ENCODE data around the gene F3.
A peak's percentile ranks its signal among the peaks of the same experiment; 100 is the strongest.
"Not testable (repeated sequence)": the region's sequence is repeated elsewhere in the genome, so short reads cannot be mapped to it uniquely, and the experiment has no call there.

Gene F3

DNA sequence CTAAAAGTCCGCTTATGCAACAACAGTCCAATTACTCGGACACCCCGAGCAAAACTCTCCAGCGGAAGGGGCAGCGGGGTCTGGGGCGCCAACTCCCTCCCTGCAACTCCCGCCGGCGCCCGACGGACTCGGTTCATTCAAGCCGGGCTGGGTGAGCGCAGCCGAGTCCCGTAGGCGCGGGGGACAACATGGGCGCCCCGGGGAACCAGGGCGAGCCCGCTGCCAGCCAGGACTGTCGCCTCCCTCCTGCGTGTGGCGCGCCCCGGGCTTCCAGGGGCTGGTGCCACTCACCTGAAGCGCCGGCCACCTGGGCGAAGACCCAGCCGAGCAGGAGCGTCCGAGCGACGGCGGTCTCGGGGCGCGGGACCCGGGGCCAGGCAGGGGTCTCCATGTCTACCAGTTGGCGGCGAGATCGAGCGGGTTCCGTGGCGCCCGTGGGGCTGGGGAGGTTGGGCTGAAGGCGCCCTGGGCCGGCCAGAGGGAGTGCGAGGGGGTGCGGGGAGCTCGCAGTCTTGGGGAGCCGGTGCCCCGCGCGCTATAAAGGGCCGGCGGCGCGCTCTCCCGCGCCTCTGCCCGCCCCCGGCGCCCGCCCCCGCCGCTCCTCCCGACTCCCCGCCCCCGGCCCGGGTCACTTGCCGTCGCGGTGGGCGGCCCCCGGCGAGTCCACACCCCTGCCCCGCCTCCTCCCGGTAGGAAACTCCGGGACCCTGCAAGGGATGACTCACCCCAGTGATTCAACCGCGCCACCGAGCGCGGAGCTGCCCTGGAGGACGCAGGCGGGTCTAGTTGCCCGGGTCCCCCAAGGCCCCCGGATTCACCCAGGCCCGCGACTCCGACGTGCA lies at the start of gene F3:
Gene F3, minus strand, starts transcription at position 514 of the 842 bp plus-strand sequence. Its CDS starts 123 bp downstream, at position 391.
- DNase-seq, result peak; percentile 60 to 71

GRCh38 chr1:94590203-94591137 lies 48.9 kb upstream of the F3 start:
- DNase-seq, result no peak

DNA sequence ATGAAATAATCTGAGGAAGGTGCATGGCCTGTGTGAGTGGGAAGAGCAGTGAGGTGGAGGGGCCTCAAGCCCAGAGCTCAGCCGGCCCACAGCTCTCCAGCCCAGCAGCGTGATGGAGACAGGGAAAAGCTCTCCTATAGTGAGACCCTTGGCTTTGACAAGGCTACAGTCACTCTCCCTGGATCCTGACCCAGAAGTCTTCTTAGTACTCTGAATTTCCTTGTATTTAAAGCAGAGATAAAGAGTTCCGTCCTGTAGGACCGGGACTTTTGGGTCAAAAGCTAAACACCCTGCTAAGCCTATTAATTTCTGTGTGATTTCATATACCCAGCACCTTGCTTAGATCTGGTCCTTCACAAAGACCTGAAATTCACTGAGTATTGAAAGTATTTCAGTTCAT lies 48.2 kb upstream of the F3 start:
- no peak for DNase-seq

- no peak for DNase-seq
Measured at GRCh38 chr1:94582565-94582964, 41.0 kb upstream of the F3 start.

DNA sequence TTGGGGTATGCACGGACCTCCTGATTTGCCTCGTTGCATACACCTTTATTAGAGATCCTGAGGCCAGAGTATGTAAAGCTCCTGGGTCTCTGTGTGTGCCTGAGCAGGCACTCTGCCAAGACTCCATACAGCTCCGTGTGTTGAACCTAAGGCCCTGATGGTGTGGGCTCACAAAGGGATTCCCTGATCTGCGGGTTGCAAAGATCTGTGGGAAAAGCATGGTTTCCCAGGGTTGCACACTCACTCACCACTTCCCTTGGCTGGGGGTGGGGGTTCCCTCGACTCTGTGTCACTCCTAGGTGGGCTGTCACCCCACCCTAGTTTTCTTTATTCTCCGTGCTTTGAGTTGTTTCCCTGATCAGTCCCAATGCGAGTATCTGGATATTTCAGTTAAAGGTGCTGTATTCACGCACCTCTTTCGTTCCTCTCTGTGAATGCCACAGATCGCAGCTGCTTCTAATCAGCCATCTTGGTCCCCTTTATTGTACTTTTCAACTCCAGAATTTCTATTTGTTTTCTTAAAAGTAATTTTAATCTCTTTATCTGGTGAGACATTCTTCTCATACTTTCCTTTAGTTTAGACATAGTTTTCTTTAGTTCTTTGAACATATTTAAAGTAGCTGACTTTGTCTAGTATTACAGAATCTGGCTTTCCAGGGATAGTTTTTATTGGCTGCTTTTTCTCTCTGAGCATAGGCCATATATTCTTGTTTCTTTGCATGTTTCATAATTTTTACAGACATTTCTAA lies 39.0 kb upstream of the F3 start:
- no peak for DNase-seq

GRCh38 chr1:94579876-94580294 lies 38.3 kb upstream of the F3 start:
- no peak for DNase-seq

DNA sequence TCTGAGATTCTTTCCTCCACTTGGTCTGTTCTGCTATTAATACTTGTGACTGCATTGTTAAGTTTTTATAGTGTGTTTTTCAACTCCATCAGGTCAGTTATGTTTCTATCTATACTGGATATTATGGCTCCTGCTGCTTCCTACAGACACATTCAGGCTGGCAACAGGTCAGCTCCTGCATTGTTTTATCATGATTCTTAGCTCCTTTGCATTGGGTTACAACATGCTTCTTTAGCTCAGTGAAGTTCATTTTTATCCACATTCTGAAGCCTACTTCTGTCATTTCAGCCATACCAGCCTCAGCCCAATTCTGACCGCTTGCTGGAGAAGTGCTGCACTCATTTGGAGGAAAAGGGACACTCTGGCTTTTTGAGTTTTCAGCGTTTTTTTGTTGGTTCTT lies 37.3 kb upstream of the F3 start:
- no peak for DNase-seq

DNA sequence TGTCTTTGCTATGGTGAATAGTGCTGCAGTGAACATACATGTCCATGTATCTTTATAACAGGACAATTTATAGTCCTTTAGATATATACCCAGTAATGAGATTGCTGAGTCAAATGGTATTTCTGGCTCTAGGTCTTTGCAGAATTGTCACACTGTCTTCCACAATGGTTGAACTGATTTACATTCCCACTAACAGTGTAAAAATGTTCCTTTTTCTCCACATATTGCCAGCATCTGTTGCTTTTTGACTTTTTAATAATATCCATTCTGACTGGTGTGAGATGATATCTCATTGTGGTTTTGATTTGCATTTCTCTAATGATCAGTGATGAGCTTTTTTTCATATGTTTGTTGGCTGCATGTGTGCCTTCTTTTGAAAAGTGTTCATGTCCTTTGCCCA lies 32.4 kb upstream of the F3 start:
- not testable (repeated sequence) for DNase-seq

GRCh38 chr1:94572780-94573179 lies 31.2 kb upstream of the F3 start:
- no peak for DNase-seq

DNA sequence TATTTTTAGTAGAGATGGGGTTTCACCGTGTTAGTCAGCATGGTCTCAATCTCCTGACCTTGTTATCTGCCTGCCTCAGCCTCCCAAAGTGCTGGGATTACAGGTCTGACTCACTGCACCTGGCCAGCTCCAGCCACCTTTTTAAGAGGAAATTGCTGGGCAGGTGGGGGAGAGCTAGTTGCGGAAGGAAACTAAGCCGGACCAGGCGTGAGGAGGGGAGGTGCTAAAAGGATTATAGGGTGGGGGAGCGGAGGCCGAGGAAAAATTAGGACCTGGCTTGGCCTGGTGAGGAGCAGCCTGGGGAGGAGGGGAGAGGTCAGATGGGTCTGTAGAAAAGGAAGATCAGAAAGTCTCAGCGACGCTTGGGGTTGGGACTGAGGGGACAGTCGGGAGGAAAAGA lies 29.4 kb upstream of the F3 start:
- not testable (repeated sequence) for DNase-seq

- not testable (repeated sequence) for DNase-seq
Measured at GRCh38 chr1:94568806-94569205, 27.2 kb upstream of the F3 start.

GRCh38 chr1:94567975-94568607 lies 26.5 kb upstream of the F3 start:
- not testable (repeated sequence) for DNase-seq

DNA sequence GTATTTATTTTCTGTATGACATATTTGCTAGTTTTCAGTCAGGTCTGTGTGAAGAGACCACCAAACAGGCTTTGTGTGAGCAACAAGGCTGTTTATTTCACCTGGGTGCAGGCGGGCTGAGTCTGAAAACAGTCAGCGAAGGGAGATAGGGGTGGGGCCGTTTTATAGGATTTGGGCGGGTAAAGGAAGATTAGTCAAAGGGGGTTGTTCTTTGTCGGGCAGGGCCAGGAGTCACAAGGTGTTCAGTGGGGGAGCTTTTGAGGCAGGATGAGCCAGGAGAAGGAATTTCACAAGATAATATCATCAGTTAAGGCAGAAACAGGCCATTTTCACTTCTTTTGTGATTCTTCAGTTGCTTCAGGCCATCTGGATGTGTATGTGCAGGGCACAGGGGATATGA lies 24.9 kb upstream of the F3 start:
- DNase-seq, result not testable (repeated sequence)

DNA sequence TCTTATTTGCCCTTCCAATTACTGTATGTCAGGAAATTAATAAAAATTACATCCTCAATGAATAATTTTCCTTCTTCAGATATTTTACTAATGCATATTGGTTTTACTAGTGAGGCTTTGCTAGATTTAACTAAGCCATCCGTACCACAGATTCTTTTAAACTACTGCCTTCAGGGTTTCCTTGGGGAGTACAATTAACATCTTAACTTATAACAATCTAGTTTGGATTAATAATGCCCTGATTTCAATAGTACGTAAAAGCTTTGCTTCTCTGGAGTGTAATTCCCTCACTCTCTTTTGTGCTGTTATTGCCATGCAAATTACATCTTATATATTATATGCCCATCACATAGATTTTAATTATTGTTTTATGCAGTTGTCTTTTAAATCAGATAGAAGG lies 24.3 kb upstream of the F3 start:
- no peak for DNase-seq

DNA sequence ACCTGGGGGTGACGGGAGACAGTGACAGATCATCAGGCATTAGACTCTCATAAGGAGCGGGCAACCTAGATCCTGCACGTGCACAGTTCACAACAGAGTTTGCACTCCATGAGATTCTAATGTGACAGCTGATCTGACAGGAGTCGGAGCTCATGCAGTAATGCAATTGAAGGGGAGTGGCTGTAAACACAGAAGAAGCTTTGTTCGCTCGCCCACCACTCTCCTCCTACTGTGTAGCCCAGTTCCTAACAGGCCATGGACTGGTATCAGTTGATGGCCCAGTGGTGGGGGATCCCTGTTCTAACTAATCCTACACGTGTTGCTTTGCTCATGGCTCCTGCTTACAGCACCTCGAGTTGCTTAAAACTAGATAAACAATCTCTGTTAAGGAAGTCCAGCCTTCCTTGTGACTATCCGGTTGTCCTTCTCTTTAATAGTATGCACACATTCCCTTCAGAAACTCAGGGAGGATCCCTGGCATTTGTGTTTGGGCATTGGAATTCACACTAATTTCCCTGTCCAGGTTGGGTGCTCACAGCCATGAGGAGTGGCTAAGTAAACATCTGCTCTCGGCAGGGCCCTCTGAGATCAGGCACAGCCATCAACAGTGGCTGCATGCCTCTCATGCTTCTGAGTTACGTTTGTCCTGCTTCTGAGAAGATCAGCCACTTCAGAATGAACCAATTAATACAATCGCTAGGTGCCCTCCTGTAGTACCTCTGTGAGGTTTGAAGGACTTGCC lies 21.1 kb upstream of the F3 start:
- no peak for DNase-seq

DNA sequence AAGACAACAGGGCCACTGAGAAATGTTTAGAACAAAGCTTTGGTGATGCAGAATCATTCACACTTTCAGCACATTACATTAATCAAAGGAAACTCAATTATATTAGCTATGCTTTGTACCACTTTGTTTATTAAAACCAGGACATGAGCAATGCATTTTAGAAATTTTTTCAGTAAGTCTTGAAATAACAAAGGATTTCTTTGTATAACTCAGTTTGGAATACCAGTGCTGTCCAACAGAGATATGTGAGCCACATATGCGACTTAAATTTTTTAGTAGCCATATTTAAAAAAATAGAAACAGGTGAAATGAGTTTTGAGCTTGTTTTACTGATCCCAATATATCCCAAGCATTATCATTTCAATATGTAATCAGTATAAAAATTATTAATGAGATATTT lies 18.8 kb upstream of the F3 start:
- no peak for DNase-seq

DNA sequence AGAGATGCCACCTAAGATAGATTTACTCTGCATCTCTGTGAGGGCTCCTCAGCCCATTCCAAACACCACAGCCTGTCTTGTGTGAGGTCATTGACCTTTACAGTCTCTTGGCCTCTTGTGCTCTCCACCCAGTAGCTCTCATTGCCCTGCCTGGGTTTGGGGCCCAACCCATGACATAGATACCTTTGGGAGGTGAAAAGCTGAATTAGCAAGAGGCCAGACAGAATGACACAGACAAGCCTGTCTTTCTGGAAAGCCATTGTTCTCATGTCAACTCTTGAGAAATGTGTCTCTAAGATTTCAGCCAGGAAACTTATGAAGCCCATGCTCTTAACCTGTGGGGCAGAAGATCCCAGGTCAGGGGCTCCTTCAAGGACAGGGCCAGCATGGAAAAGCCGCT lies 18.4 kb upstream of the F3 start:
- DNase-seq, result no peak

GRCh38 chr1:94555091-94555490 lies 13.5 kb upstream of the F3 start:
- no peak for DNase-seq

DNA sequence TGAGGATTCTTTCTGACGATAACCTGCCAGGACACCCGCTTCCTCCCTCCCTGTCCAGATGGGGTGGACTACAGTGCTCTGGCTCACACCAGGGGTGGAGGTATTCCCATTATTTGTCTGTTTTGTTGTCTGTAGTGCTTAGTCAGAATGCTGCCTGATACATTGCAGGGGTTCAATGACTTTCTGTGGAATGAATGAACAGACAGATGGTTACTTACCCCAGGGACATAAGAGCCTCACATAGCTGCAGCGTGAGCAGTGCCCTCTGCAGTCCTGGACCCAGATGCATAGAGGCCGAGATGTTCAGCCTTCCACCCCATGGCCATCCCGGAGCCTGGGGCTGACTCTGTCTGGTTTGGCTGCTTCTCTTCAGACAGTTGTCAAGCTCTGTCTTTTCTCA lies 13.0 kb upstream of the F3 start:
- no peak for DNase-seq

- DNase-seq, result no peak
Measured at GRCh38 chr1:94553931-94554330, 12.4 kb upstream of the F3 start.

DNA sequence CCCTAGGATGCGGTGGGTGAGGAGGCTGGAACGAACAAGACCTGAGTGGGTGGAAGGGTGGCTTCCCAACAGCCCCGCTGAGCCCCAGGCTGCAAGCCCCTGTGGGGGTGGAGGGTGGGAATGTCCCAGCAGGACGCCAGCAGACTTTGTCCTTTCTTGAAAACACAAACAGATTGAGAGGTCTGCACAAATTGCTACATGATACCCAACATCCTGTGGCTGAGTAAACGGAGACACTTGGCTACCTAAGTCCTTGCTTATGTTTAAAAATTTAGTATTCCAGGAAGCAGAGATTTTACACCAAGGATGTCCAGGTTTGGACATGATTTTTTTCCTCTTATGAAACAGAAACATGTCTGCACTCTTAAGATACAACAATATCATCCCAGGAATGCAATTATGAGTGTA lies 11.8 kb upstream of the F3 start:
- no peak for DNase-seq

DNA sequence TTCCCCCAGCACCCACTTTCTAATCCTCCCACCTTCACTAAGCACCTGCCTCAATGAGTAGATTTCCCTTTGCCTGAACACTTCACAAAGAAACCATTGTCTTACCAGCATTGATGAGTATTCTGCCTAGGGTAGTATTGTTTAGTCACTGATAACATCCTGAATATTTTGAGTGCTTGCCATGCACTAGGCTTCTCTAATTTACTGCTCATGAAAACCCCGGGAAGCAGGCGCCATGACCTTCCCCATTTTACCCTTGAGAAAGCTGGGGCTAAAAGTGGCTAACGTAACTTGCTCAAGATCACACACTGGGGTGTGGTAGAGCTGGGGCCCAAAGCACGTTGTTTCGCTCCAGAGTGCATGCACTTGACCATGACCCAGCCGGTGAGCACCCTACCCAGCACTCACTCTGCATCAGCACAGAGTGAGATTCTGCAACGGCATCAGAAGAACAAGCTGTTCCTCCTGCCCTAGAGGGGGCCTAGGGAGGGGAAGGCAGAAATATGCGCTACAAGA lies 10.6 kb upstream of the F3 start:
- DNase-seq, result no peak

All from activated CD4-positive, alpha-beta T cell treated with anti-CD3 and anti-CD28 coated beads, Interleukin-2, amount 50 U/mL, for 4 hours (primary cell).